ENCODE measurements around the gene DNAJA4.

The DNAJA4 gene

GRCh38 chr15:78292219-78292618 lies 27.9 kb downstream of the DNAJA4 start:
- TF ChIP-seq CTCF (IDR thresholded peaks at IDR 0.05; ENCODE audit: extremely low read depth, missing control alignments): no peak
- no peak for DNase-seq (ENCODE audit: low spot score)

GRCh38 chr15:78299101-78299930 lies 35.0 kb downstream of the DNAJA4 start, which contains the start of gene SKIC8:
Gene SKIC8 (minus strand): TSS chr15:78299609. CDS start chr15:78295686, 3,923 bp downstream.
- peak; percentile 94 for DNase-seq (ENCODE audit: low spot score)
- TF ChIP-seq CTCF (IDR thresholded peaks at IDR 0.05; ENCODE audit: extremely low read depth, missing control alignments): no peak

DNA sequence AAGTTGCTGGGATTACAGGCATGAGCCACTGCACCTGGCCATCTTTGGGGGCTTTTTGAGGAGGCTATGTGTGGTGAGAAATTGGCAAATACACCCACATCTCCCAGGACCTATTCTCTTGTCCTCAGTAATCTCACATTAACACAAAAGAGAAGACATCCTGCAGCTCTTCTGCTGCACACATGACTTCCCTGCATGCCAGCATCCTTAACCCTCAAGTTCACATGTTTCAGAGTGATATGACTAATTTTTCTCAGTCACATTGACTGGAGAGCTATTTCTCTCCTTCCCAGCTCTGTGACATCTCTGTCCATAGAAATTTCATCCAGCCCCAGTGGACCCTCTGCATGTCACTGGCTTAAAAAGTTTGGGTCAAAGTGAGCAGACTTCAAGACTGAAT lies 37.0 kb downstream of the DNAJA4 start:
- TF ChIP-seq CTCF (IDR thresholded peaks at IDR 0.05; ENCODE audit: extremely low read depth, missing control alignments): no peak
- DNase-seq (ENCODE audit: low spot score): peak; percentile 30

- no peak for DNase-seq (ENCODE audit: low spot score)
- no peak for TF ChIP-seq CTCF (IDR thresholded peaks at IDR 0.05; ENCODE audit: extremely low read depth, missing control alignments)
Observed at GRCh38 chr15:78301828-78302227, 37.5 kb downstream of the DNAJA4 start.

- no peak for TF ChIP-seq CTCF (IDR thresholded peaks at IDR 0.05; ENCODE audit: extremely low read depth, missing control alignments)
- peak; percentile 31 for DNase-seq (ENCODE audit: low spot score)
Observed at GRCh38 chr15:78302579-78303312, 38.4 kb downstream of the DNAJA4 start.

GRCh38 chr15:78304216-78305066 lies 40.1 kb downstream of the DNAJA4 start:
- TF ChIP-seq CTCF (IDR thresholded peaks at IDR 0.05; ENCODE audit: extremely low read depth, missing control alignments): no peak
- DNase-seq (ENCODE audit: low spot score): no peak
